ENCODE data around the gene PDE7B.

PDE7B gene

GRCh38 chr6:135972150-135972549 is 120.6 kb downstream of the PDE7B start:
- TF ChIP-seq, protein P1, sequence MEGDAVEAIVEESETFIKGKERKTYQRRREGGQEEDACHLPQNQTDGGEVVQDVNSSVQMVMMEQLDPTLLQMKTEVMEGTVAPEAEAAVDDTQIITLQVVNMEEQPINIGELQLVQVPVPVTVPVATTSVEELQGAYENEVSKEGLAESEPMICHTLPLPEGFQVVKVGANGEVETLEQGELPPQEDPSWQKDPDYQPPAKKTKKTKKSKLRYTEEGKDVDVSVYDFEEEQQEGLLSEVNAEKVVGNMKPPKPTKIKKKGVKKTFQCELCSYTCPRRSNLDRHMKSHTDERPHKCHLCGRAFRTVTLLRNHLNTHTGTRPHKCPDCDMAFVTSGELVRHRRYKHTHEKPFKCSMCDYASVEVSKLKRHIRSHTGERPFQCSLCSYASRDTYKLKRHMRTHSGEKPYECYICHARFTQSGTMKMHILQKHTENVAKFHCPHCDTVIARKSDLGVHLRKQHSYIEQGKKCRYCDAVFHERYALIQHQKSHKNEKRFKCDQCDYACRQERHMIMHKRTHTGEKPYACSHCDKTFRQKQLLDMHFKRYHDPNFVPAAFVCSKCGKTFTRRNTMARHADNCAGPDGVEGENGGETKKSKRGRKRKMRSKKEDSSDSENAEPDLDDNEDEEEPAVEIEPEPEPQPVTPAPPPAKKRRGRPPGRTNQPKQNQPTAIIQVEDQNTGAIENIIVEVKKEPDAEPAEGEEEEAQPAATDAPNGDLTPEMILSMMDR (conservative IDR thresholded peaks at IDR 0.05; ENCODE audit: low read depth, low read length), result no peak
- H3K4me3 ChIP-seq (ENCODE audit: low read depth, low read length), result no peak overlapping the region
- no peak for DNase-seq (ENCODE audit: low read depth)

DNA sequence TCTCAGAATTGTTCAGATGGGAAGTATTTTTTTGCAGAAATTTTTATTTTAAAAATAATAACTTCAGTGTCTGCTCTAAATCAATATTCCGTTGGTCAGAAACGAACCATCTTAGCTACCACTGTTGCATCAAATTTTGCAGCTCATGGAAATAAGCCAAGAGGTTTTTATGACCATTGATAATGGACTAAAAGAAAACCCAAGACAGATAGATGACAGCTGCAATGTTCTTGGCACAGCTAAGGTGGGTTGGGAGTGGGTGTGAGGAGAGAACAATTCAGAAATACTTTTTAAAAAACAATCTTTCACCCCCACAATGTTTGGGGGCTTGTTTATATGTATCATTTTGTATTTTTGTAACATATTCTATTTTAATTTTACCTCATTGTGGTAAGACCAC is 121.1 kb downstream of the PDE7B start:
- no peak overlapping the region for H3K4me3 ChIP-seq (ENCODE audit: low read depth, low read length)
- DNase-seq (ENCODE audit: low read depth), result no peak
- TF ChIP-seq, protein P1 (conservative IDR thresholded peaks at IDR 0.05; ENCODE audit: low read depth, low read length), result no peak

- no peak overlapping the region for H3K4me3 ChIP-seq (ENCODE audit: low read depth, low read length)
- TF ChIP-seq, protein P1 (conservative IDR thresholded peaks at IDR 0.05; ENCODE audit: low read depth, low read length), result no peak
- peak; percentile 27 for DNase-seq (ENCODE audit: low read depth)
Measured at GRCh38 chr6:135974426-135974825, 122.9 kb downstream of the PDE7B start.

- H3K4me3 ChIP-seq (ENCODE audit: low read depth, low read length), result no peak overlapping the region
- no peak for DNase-seq (ENCODE audit: low read depth)
- TF ChIP-seq, protein P1 (conservative IDR thresholded peaks at IDR 0.05; ENCODE audit: low read depth, low read length), result no peak
Measured at GRCh38 chr6:135976585-135976984, 125.1 kb downstream of the PDE7B start.

DNA sequence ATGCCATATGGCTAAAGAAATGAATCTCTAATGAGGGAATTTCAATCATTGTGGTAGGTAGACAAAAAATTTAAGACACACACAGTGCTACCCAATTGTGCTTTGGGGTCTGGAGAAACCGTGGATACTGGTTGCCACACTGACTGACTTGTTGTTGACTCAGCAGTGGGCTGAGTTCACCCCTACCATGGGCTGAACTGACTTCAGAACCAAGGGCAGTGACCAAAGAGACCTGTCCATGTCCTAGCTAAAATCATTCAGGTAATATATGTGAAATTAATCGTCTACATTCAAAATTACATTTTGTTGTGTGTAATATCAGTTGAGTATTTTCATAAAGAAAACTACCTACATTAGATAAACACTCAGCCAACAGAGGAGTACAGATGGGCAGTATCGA is 131.6 kb downstream of the PDE7B start:
- DNase-seq (ENCODE audit: low read depth), result no peak
- H3K4me3 ChIP-seq (ENCODE audit: low read depth, low read length), result no peak overlapping the region
- TF ChIP-seq, protein P1 (conservative IDR thresholded peaks at IDR 0.05; ENCODE audit: low read depth, low read length), result no peak

- TF ChIP-seq, protein P1 (conservative IDR thresholded peaks at IDR 0.05; ENCODE audit: low read depth, low read length), result no peak
- DNase-seq (ENCODE audit: low read depth), result peak; percentile 51
- no peak overlapping the region for H3K4me3 ChIP-seq (ENCODE audit: low read depth, low read length)
Measured at GRCh38 chr6:135983718-135984343, 132.3 kb downstream of the PDE7B start.

GRCh38 chr6:135985471-135985870 is 134.0 kb downstream of the PDE7B start:
- TF ChIP-seq, protein P1 (conservative IDR thresholded peaks at IDR 0.05; ENCODE audit: low read depth, low read length), result no peak
- peak; percentile 36 for DNase-seq (ENCODE audit: low read depth)
- H3K4me3 ChIP-seq (ENCODE audit: low read depth, low read length), result no peak overlapping the region
